Stimulated activated naive CD4-positive, alpha-beta T cell (primary cell): ENCODE measurements around the gene PLAAT2.
"Not testable (repeated sequence)": the region's sequence is repeated elsewhere in the genome, so short reads cannot be mapped to it uniquely, and the experiment has no call there.

ENCODE experiments used
- DNase-seq, 6 experiments: peaks; one replicate each; lab custom pipeline; 2025; lab: John Stamatoyannopoulos, UW

The PLAAT2 gene

DNA sequence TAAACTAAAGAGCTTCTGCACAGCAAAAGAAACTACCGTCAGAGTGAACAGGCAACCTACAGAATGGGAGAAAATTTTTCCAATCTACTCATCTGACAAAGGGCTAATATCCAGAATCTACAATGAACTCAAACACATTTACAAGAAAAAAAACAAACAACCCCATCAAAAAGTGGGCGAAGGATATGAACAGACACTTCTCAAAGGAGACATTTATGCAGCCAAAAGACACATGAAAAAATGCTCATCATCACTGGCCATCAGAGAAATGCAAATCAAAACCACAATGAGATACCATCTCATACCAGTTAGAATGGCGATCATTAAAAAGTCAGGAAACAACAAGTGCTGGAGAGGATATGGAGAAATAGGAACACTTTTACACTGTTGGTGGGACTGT is 15.7 kb upstream of the PLAAT2 start:
- not testable (repeated sequence) for DNase-seq

DNA sequence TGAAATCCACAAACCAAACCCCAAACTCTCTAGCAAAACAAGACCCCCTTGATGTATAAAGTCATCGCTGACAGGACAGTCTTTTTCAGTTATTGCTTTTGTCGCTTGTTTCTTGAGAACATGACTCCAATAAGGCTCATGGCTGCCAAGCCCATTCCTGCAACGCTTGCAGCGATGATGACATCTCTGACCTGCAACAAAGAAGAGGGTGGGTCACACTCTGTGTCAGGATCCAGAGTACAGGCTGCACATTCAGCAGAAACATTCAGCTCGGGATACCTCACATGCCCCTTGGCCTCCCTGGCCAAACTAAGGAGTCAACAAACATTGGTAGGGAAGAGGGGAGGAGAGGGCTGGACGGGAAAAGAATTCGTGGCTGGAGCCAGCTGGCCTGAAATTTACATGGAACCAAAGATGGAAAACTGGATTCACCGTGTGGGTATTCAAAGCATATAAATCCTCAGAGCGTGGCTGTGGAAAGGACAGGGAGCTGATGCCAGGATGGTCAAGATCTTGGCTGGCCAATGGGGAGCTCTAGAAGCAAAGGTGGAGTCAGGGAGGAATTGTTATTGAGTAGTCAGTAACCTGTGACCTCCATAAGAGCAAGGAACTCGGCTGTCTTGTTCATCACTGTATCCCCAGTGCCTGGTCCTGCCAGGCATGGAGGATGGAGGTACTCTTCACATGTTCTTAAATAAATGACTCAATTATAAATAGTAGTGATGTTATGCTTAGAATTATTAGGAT is 11.8 kb upstream of the PLAAT2 start:
- no peak for DNase-seq

DNA sequence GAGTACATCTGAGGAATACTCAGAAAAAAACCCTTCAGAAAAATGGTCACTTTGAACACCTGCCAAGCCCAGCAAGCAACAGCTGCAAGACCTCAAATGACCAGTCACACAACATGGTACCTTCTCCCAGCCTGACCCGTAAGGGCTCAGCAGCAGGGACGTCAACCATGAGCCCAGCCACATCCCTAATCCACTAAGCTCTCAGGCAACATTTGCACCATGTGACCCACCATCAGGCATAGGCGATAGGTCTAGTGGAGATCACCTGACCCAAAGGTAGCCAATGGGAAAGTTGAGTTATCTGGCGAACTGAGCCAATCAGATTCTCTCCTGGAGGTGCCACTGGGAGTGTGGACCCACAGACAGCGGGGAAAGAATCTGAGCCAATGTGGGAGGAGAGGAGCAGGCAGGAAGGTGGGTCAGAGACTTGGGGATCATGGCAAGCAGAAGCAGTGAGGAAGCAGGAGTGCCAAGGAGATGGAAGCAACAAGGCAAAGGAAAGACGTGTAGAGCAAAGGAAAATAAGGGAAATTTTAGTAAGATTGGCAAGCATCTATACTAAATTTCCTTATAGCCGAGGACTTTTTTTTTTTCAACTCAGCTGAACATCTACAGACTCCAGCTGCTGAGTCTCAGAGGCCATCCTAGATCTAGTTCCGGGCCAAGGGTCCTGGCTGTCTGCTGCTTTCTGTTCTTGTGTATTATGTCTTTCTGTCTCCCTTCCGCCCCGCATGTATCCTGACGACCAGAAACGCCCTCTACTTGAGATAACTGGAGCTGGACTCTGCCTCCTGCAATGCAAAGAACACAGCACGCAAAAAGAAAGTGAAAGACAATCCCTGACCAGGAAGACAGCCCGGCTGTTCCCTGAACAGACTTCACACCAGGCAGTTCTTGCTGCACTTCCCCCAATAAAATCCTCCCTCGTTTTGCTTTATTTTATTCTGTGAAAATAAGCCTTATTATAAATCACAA is 11.0 kb upstream of the PLAAT2 start:
- peak in 3 of 6 experiments; percentile 23 to 38 (median 26) for DNase-seq

DNA sequence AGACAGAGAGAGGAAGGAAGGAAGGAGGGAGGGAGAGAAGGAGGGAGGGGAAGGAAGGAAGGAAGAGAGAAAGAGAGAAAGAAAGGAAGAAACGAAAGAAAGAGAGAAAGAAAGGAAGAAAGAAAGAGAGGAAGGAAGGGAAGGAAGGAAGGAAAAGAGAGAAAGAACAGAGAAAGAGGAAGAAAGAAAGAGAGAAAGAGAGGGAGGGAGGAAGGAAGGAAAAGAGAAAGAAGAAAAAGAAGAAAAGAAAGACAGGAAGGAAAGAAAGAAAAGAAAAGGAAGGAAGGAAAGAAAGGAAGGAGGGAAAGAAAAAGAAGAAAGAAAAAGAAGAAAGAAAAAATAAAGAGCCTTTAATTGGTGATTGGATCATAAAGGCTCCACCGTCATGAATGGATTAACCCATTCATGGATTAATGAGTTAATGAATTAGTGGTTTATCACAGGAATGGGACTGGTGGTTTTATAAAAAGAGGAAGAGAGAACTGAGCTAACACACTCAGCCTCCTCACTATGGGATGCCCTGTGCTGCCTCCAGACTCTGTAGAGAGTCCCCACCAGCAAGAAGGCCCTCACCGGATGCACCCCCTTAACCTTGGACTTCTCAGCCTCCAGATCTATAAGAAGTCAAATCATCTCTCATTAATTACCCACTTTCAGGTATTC is 9.0 kb upstream of the PLAAT2 start:
- no peak for DNase-seq

DNA sequence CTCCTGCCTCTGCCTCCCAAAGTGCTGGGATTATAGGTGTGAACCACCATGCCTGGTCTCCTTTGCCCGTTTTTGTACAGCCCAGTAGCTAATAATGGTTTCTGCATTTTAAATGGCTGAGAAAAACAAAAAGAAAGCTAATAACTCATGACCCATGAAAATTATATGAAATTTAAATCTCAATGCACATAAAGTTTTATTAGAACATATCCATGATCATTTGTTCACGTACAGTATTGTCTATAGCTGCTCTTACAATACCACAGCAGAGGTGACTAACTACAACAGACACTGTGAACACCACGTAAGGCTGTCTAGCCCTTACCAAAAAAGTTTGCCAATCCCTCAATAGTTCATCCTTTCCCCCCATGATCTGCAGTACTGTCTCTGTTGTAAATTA is 6.4 kb upstream of the PLAAT2 start:
- DNase-seq: no peak

DNA sequence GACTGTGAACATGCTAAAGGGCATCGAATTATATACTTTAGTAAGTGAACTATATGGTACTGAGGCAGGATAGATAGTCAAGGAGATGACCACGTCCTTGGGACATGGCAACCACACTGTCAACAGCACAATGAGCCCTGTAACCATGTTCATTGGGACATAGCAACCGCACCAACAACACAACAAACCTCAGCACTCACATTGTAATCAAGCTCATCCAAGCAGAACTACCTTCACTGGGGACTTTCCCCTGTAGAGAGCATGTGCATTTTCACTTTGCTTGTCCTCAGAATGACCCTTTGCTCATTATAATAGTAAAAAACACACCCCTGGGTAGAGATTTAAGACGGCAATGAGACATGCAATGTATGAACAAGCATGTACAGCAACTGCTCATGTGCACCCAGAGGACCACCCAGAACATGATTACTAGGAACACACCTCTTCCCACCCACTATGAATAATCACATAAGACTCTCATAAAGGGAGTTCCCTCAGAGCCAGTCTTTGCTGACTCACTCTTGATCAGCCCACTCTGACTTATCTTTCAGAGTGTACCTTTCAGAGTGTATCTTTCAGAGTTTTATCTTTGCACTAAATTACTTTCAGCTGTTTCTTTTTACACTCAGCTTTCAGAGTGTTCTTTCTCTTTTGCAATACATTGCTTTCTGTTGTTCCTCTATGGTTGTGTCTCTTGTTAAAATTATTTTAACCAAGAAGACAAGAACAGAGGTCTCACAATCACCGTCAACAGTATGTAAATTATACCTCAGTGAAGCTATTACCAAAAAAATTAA is 4.1 kb upstream of the PLAAT2 start:
- peak; percentile 14 to 66 (median 59) for DNase-seq

DNA sequence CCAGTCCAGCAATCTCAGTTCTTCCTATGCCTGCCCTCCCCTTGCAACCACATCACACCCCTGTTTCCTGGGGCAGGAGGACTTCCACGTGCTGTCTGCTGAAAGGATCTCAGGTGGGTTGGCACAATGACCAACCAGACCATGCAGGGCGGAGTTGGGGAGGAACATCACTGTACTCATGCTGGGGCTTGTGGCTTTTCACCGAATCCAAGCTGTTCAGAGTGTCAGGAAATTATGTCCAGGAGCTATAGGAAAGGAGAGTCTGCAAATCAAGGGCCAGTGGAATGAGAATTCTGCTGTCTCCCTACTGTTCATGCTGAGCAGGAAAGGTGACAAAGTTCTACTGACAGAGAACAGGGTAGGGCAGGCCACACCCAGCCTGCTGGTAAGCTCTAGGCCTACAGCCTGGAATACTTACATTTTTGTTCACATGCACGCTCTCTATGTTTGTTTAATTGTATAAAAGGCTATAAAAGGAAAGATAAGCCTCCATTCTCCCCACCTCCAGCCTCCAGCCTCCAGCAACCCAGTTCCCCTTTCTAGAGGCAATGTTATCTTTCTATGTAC is 1.7 kb upstream of the PLAAT2 start:
- no peak for DNase-seq

DNA sequence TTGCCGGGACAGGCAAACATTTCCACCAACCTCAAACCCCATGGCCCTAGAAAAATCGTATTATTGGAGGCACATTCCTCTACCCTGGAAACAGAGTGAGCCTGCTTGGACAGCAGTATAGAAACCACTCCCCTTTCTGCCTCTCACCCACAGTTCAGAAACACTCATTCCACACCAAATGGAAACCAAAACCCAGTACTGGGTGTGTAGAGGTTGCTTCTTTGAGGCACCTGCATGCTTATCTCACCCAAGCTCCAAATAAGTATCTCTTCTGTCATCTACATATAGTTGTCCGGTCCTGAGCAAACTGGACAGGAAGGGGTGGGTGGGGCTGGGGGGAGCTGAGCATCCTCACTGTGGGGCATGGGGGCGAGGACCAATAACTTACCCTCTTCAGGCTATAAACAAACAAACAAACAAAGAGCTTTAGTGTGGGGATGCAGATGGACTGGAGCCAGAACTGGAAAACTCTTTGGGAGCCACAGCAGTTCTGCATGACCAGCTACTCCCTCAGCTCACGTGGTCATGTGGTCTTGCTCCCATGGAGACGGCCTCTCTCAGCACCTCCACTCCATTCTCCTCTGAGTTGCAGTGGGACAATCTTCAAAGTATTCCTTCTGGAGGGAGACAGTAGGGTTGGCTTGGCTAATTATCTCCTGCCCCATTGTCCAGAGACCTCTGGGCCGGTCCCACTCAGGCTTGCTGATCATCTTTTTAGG is 1.0 kb upstream of the PLAAT2 start:
- DNase-seq: no peak

DNA sequence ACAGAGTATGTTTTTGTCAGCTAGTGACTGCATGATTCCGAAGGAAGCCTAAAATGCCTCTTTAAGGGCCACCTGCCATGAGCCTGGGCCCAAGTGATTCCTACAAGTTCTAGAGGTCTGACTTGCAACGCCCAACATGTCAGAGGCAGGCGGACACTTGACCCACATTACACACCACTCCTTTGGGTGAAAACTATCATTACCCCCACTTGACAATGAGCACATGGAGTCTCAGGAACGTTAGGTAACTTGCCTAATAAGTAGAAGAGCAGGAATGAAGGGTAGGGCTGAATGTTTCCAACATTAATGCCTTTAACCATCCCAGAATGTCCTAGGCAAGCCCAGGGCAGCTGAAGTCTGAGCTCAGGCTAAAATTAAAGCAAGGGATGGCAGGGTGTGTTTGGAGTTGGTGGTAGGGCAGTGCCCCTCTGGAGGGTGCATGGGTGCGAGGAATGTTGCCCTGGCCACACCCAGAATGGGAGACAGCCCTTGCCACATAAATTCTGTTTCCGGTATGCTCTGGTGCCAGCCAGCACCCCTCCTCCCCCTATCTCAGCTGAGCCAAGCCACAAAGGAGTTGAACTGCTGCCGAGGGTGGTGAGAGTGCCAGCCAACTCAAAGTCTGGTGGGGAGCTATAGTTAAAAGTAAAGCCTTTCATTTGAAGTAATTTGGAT is 2.5 kb downstream of the PLAAT2 start:
- DNase-seq: peak in 5 of 6 experiments; percentile 27 to 46 (median 38)

DNA sequence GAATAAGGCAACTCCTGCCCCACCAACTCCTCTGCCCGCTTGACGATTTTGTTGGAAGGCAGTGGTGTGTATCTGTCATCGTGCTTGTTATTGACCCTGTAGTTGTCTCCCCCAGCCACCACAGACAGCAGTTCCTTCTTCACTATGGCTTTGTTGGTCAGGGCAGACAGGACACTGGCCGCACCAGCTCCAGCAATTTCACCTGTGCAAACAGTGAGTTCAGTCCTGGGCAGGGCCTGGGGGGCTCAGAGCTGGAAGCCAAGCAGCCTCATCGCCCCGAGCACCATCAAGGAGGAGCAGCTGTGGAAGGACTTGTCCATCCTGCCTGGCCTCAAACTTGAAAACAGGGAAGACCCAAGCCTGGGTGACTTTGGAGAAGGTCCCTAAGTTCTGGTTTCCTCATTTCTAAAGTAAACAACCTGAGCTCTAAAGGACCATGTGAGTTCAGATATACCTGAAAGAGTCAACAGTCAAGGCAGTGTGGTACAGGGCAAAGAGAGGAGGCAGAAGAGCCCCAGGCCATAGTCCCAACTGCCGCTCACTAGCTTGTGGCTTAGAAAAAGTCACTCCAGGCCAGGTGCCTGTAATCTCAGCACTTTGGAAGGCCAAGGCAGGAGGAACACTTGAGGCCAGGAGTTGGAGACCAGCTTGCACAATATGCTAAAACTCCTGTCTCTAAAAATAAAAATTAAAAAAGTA is 4.6 kb downstream of the PLAAT2 start:
- DNase-seq: no peak

DNA sequence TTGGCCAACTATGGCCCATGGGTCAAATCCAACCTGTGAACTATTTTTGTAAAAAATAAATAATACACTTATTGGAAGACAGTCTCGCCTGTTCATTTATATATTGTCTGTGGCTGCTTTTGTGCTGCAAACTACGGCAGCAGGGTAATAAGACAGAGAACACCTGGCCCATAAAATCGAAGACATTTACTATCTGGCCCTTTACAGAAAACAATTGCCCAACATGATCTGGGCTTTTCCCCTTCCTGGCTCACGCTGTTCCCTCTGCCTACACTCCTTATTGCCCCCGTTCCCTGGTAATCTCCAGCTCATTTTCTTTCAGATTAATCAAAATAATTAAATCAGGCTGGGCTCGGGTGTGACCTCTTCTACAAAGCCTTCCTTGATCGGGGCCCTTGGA is 5.6 kb downstream of the PLAAT2 start:
- DNase-seq: no peak

DNA sequence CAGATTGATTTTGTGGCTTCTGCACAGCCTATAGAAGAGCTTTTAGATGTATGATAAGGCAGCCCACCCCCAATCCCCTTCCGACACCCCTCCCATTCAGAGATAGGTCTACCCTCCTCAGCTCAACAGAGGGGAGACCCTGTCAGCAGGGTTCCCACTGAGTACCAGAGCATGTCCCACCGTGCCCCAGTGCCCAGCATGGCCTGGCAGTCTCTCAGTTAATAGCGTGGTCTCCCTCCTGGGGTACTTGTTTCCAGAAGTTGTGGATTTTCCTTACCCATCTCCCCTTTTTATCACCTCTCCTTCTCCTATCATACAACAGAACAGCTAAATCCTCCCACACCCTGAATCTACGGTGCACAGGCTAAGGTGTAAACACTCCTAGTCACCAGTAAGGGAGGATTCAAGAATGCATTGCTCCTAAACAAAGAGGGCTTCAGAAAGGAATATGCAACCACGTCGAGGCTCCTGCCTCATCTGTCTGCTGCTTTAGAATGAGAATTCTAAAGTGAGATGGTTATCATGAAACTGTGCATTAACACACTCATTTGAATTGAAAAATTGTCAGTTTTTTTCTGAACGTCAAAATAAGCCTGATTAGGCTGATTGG is 6.7 kb downstream of the PLAAT2 start:
- DNase-seq: no peak

DNA sequence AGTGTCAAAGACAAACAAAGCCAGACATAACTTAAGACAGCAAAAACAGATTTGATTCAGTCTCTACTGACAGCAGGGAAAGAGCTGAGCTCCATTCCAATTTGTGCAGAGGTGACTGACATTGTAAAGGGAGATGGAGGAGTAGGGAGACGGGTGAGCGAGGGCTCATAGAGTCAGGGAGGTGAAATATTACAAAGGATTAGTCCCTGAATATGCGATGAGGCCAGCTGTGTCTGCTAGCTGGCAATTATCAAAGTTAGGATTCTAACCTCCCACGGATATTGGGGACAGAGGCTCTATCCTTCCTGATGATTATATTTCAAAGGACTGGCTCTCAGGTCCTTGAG is 8.3 kb downstream of the PLAAT2 start:
- no peak for DNase-seq

DNA sequence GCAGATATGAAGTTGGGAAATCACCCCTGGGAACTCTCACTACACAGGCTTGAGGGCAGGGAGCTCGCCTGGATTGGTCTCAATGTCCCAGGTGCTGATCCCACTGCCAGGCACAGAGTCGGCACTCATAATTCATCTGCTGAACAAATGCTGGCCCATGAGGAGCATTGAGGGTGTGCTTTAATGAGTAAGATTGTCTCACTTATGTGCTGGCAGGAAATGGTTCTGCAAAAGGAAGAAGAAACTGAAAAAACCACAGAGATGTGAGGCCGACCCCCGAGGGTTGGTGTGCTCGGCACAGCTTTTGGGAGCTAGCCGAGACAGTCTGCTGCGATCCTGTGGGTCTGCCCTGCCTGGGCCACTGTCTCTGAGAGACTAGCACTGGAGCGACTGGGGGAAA is 9.4 kb downstream of the PLAAT2 start:
- DNase-seq: peak in 5 of 6 experiments; percentile 8 to 55 (median 44)

DNA sequence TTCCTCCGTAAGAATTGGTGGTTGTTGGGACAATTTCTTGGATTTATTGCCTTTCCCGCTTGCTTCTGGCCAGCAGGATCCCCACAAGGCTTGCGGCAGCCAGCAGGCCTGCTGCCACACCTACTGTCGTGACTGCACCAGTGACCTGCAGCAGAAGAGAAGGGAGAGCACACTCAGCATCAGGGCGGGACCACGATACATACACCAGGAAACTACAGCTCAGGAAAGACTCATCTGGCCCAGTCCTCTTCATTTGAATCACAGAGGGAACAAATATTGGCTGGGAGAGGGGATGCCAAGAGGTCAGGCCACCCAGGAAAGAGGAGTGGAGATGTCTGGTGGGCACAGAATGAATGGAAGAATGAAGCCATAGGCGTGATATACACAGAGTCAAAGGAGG is 10.3 kb downstream of the PLAAT2 start:
- no peak for DNase-seq

DNA sequence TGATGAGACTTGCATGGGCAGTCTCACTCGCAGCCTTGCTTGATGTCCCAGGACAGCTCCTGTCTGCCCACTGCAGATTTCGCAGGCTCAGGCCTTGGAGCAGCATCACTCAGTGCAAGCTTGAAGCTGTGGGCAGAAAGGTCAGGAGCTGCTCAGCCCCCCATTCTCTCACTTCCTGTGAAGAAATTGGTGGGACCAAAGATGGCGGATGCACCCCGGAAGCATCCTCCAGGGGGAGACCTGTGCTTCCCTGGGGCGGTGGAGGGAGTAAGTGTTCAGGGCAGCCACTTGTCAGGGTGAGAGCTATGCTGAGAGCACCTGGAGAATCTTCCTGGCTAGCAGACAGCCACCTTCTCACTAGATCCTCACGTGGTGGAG is 11.3 kb downstream of the PLAAT2 start:
- DNase-seq: peak in 3 of 6 experiments; percentile 9 to 19 (median 10)

DNA sequence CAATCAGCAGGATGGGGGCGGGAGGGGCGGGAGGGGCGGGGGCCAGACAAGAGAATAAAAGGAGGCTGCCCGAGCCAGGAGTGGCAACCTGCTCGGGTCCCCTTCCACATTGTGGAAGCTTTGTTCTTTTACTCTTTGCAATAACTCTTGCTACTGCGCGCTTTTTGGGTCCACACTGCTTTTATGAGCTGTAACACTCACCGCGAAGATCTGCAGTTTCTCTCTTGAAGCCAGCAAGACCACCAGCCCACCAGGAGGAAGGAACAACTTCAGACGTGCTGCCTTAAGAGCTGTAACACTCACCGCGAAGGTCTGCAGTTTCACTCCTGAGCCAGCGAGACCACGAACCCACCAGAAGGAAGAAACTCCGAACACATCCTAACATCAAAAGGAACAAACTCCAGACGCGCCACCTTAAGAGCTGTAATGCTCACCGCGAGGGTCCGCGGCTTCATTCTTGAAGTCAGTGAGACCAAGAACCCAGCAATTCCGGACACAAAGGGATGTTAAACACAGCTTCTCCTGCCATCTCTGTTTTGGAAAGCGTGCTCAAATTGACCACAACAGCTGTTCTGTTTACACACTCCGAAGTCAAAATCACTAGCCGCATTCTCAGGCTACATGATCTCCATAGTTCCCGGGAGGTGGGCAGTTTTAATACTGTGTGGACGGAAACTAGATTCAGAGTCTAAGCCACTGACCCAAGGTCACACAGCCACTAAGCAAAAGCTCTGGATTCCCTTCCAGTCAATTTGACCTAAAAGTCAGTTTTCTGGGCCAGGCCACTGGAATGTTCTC is 11.9 kb downstream of the PLAAT2 start:
- DNase-seq: peak in 5 of 6 experiments; percentile 24 to 56 (median 48)

DNA sequence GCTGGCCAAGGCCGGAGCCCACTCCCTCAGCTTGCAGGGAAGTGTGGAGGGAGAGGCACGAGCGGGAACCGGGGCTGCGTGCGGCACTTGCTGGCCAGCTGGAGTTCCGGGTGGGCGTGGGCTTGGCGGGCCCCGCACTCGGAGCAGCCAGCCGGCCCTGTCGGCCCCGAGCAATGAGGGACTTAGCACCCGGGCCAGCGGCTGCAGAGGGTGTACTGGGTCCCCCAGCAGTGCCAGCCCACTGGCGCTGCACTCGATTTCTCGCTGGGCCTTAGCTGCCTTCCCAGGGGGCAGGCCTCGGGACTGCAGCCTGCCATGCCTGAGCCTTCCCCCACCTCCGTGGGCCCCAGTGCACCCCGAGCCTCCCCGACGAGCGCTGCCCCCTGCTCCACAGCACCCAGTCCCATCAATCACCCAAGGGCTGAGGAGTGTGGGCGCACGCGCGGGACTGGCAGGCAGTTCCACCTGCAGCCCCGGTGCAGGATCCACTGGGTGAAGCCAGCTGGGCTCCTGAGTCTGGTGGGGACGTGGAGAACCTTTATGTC is 13.0 kb downstream of the PLAAT2 start:
- DNase-seq: not testable (repeated sequence)
